NCI-H128 (cell line): ENCODE measurements around the gene ETFA.

Source experiments
- DNase-seq: peaks from one replicate; lab custom pipeline; 2025; ENCODE audit not compliant: unreplicated experiment; lab: John Stamatoyannopoulos, UW

The ETFA gene

GRCh38 chr15:76176487-76177085, 134.7 kb downstream of the ETFA start:
- DNase-seq, result no peak

- no peak for DNase-seq
Observed at GRCh38 chr15:76176059-76176458, 135.2 kb downstream of the ETFA start.

GRCh38 chr15:76175442-76175841, 135.8 kb downstream of the ETFA start:
- no peak for DNase-seq

- DNase-seq, result no peak
Observed at GRCh38 chr15:76174654-76175053, 136.6 kb downstream of the ETFA start.

- DNase-seq, result no peak
Observed at GRCh38 chr15:76173317-76173834, 137.9 kb downstream of the ETFA start.

GRCh38 chr15:76172782-76173181, 138.5 kb downstream of the ETFA start:
- no peak for DNase-seq

GRCh38 chr15:76169911-76170800, 141.1 kb downstream of the ETFA start:
- no peak for DNase-seq

- DNase-seq, result no peak
Observed at GRCh38 chr15:76169018-76169417, 142.3 kb downstream of the ETFA start.

GRCh38 chr15:76168237-76168984, 142.9 kb downstream of the ETFA start:
- DNase-seq, result no peak

GRCh38 chr15:76165951-76166350, 145.3 kb downstream of the ETFA start:
- DNase-seq, result no peak
